ENCODE data around the gene ZNF277.

Gene ZNF277

GRCh38 chr7:112252141-112252540, 45.6 kb downstream of the ZNF277 start:
- no peak overlapping the region for H2AFZ ChIP-seq (ENCODE audit: low read depth, low read length, severe bottlenecking)
- no peak overlapping the region for H3K4me3 ChIP-seq (ENCODE audit: insufficient read depth, low read length, poor library complexity, severe bottlenecking)
- H3K4me2 ChIP-seq (ENCODE audit: low read depth, low read length, poor library complexity, severe bottlenecking): no peak overlapping the region
- no peak for TF ChIP-seq CTCF (IDR thresholded peaks at IDR 0.05; ENCODE audit: insufficient read depth, low read length, poor library complexity, severe bottlenecking)
- TF ChIP-seq EZH2phosphoT487 (conservative IDR thresholded peaks at IDR 0.05; ENCODE audit: low read length): no peak
- no peaks in the 10 kb centered on the region for H3K79me2 ChIP-seq (ENCODE audit: insufficient read depth, low read length)
- no peaks in the 10 kb centered on the region for H3K9me3 ChIP-seq (ENCODE audit: insufficient read depth, low read length)
- H3K9ac ChIP-seq (ENCODE audit: low read length): no peak overlapping the region
- no peaks in the 10 kb centered on the region for H3K36me3 ChIP-seq (ENCODE audit: low read length)
- no peaks in the 10 kb centered on the region for H3F3A ChIP-seq (ENCODE audit: insufficient read depth)
- H4K20me1 ChIP-seq (ENCODE audit: low read depth, low read length): peaks cover 8% of the 10 kb centered on the region; the same call in 1 of the 2 replicates
- H3K27me3 ChIP-seq (ENCODE audit: low read length): no peaks in the 10 kb centered on the region
- no peak overlapping the region for H3K27ac ChIP-seq (ENCODE audit: low read depth, low read length)
- no peaks in the 10 kb centered on the region for H3K9me2 ChIP-seq (replicated peaks; ENCODE audit: insufficient read depth, low read length)

- Histone ChIP-seq H3K4me2 (ENCODE audit: low read depth, low read length, poor library complexity, severe bottlenecking) (no peak overlapping the region), H2AFZ (ENCODE audit: low read depth, low read length, severe bottlenecking) (no peak overlapping the region)
These were observed 46.2 kb downstream of the ZNF277 start for GRCh38 chr7:112252691-112253090.

GRCh38 chr7:112254156-112254555, 47.7 kb downstream of the ZNF277 start:
- no peaks in the 10 kb centered on the region for H3F3A ChIP-seq (ENCODE audit: insufficient read depth)
- TF ChIP-seq CTCF (IDR thresholded peaks at IDR 0.05; ENCODE audit: insufficient read depth, low read length, poor library complexity, severe bottlenecking) (no peak), EZH2phosphoT487 (conservative IDR thresholded peaks at IDR 0.05; ENCODE audit: low read length) (no peak)
- peaks cover 8% of the 10 kb centered on the region; the same call in 1 of the 2 replicates for H4K20me1 ChIP-seq (ENCODE audit: low read depth, low read length)
- H3K9me2 ChIP-seq (replicated peaks; ENCODE audit: insufficient read depth, low read length): no peaks in the 10 kb centered on the region
- no peaks in the 10 kb centered on the region for H3K27me3 ChIP-seq (ENCODE audit: low read length)
- no peak overlapping the region for H3K4me3 ChIP-seq (ENCODE audit: insufficient read depth, low read length, poor library complexity, severe bottlenecking)
- H3K9ac ChIP-seq (ENCODE audit: low read length): no peak overlapping the region
- H3K36me3 ChIP-seq (ENCODE audit: low read length): no peaks in the 10 kb centered on the region
- no peaks in the 10 kb centered on the region for H3K9me3 ChIP-seq (ENCODE audit: insufficient read depth, low read length)
- H3K79me2 ChIP-seq (ENCODE audit: insufficient read depth, low read length): no peaks in the 10 kb centered on the region
- H3K27ac ChIP-seq (ENCODE audit: low read depth, low read length): no peak overlapping the region
- no peak overlapping the region for H2AFZ ChIP-seq (ENCODE audit: low read depth, low read length, severe bottlenecking)
- no peak overlapping the region for H3K4me2 ChIP-seq (ENCODE audit: low read depth, low read length, poor library complexity, severe bottlenecking)

More at GRCh38 chr7:112252691-112253090, 46.2 kb downstream of the ZNF277 start:
- Histone ChIP-seq H3K27me3 (ENCODE audit: low read length) (no peaks in the 10 kb centered on the region), H3K79me2 (ENCODE audit: insufficient read depth, low read length) (no peaks in the 10 kb centered on the region), H4K20me1 (ENCODE audit: low read depth, low read length) (peaks cover 8% of the 10 kb centered on the region; the same call in 1 of the 2 replicates), H3K27ac (ENCODE audit: low read depth, low read length) (no peak overlapping the region), H3K36me3 (ENCODE audit: low read length) (no peaks in the 10 kb centered on the region), H3K9me3 (ENCODE audit: insufficient read depth, low read length) (no peaks in the 10 kb centered on the region), H3K9ac (ENCODE audit: low read length) (no peak overlapping the region), H3F3A (ENCODE audit: insufficient read depth) (no peaks in the 10 kb centered on the region), H3K9me2 (replicated peaks; ENCODE audit: insufficient read depth, low read length) (no peaks in the 10 kb centered on the region), H3K4me3 (ENCODE audit: insufficient read depth, low read length, poor library complexity, severe bottlenecking) (no peak overlapping the region)
- TF ChIP-seq EZH2phosphoT487 (conservative IDR thresholded peaks at IDR 0.05; ENCODE audit: low read length): no peak
- TF ChIP-seq CTCF (IDR thresholded peaks at IDR 0.05; ENCODE audit: insufficient read depth, low read length, poor library complexity, severe bottlenecking): no peak
